H9 (cell line): Measurements from ENCODE around the gene FARS2. TPM values are rescaled to one million over a fixed set of nuclear protein-coding genes. Genes with fewer than 3 reads are reported as not detected.

Experiments
- DNase-seq: peaks from one replicate; pipeline ENCODE4 v3.0.0-alpha.2; 2017
- H2AFZ ChIP-seq: one replicate; pipeline ENCODE4 v1.6.1; 2013; ENCODE audit warnings: mild to moderate bottlenecking, low read length, control low read depth, moderate library complexity
- H2AK5ac ChIP-seq: 2 replicates; pipeline ENCODE4 v1.6.1; 2013; ENCODE audit warnings: low read length, control low read depth, mixed read lengths; ENCODE audit not compliant: insufficient read length
- H2BK120ac ChIP-seq: one replicate; pipeline ENCODE4 v1.6.1; 2013; ENCODE audit warnings: low read depth, mild to moderate bottlenecking, low read length, control low read depth, inconsistent platforms; ENCODE audit not compliant: poor library complexity, severe bottlenecking
- H2BK12ac ChIP-seq: 2 replicates; pipeline ENCODE4 v1.6.1; 2013; ENCODE audit warnings: low read length, control low read depth, mixed read lengths, low read depth; ENCODE audit not compliant: insufficient read length
- H2BK15ac ChIP-seq: 2 replicates; pipeline ENCODE4 v1.6.1; 2013; ENCODE audit warnings: low read depth, low read length, control low read depth
- H2BK20ac ChIP-seq: one replicate; pipeline ENCODE4 v1.6.1; 2013; ENCODE audit warnings: low read depth, mild to moderate bottlenecking, low read length, control low read depth, inconsistent platforms; ENCODE audit not compliant: poor library complexity, severe bottlenecking
- H2BK5ac ChIP-seq: 2 replicates; pipeline ENCODE4 v1.6.1; 2013; ENCODE audit warnings: low read length, control low read depth, mixed read lengths; ENCODE audit not compliant: insufficient read length
- H3K14ac ChIP-seq: 2 replicates; pipeline ENCODE4 v1.6.1; 2013; ENCODE audit warnings: low read length, control low read depth; ENCODE audit not compliant: insufficient read depth
- H3K18ac ChIP-seq: 2 replicates; pipeline ENCODE4 v1.6.1; 2013; ENCODE audit warnings: low read depth, mild to moderate bottlenecking, mixed read lengths, low read length, control low read depth; ENCODE audit not compliant: insufficient read length
- H3K23ac ChIP-seq: 2 replicates; pipeline ENCODE4 v1.6.1; 2013; ENCODE audit warnings: low read length, control low read depth, mixed read lengths, low read depth; ENCODE audit not compliant: insufficient read length
- H3K23me2 ChIP-seq: 2 replicates; pipeline ENCODE4 v1.6.1; 2013; ENCODE audit warnings: low read depth, mild to moderate bottlenecking, mixed read lengths, low read length, control low read depth; ENCODE audit not compliant: insufficient read length, poor library complexity, severe bottlenecking
- H3K27ac ChIP-seq: 2 replicates; pipeline ENCODE4 v1.5.1; 2013; ENCODE audit warnings: low read length, control low read depth, mixed read lengths, low read depth; ENCODE audit not compliant: insufficient read length
- H3K27me3 ChIP-seq: 2 replicates; pipeline ENCODE4 v1.6.1; 2013; ENCODE audit warnings: low read length, control low read depth, inconsistent platforms; ENCODE audit not compliant: insufficient read depth
- H3K4ac ChIP-seq: 2 replicates; pipeline ENCODE4 v1.6.1; 2013; ENCODE audit warnings: low read depth, mild to moderate bottlenecking, control low read depth, inconsistent platforms, low read length, moderate library complexity
- H3K4me1 ChIP-seq: 2 replicates; pipeline ENCODE4 v1.6.1; 2013; ENCODE audit warnings: low read length, control low read depth, inconsistent platforms; ENCODE audit not compliant: insufficient read depth
- H3K4me2 ChIP-seq: 2 replicates; pipeline ENCODE4 v1.6.1; 2013; ENCODE audit warnings: low read length, control low read depth, mixed read lengths; ENCODE audit not compliant: insufficient read length, insufficient read depth
- H3K56ac ChIP-seq: 2 replicates; pipeline ENCODE4 v1.6.1; 2013; ENCODE audit warnings: low read depth, mild to moderate bottlenecking, mixed read lengths, low read length, control low read depth; ENCODE audit not compliant: insufficient read length
- H3K79me1 ChIP-seq: 2 replicates; pipeline ENCODE4 v1.6.1; 2013; ENCODE audit warnings: low read depth, mild to moderate bottlenecking, moderate library complexity, low read length, control low read depth, inconsistent platforms; ENCODE audit not compliant: insufficient read depth, poor library complexity, severe bottlenecking
- H3K79me2 ChIP-seq: 2 replicates; pipeline ENCODE4 v1.6.1; 2013; ENCODE audit warnings: low read length, control low read depth, inconsistent platforms; ENCODE audit not compliant: insufficient read depth
- H3K9ac ChIP-seq: 2 replicates; pipeline ENCODE4 v1.6.1; 2013; ENCODE audit warnings: low read length, control low read depth, mixed read lengths; ENCODE audit not compliant: insufficient read length; ENCODE audit errors: extremely low read depth
- H3K9me3 ChIP-seq: one replicate; pipeline ENCODE4 v1.6.1; 2013; ENCODE audit warnings: low read depth, low read length, inconsistent platforms; ENCODE audit not compliant: control insufficient read depth
- H3T11ph ChIP-seq: one replicate; pipeline ENCODE4 v1.6.1; 2013; ENCODE audit warnings: mild to moderate bottlenecking, low read length, control low read depth, inconsistent platforms
- H4K20me1 ChIP-seq: one replicate; pipeline ENCODE4 v1.6.1; 2013; ENCODE audit not compliant: control insufficient read depth, insufficient read length, insufficient read depth
- H4K5ac ChIP-seq: 2 replicates; pipeline ENCODE4 v1.6.1; 2013; ENCODE audit warnings: low read depth, mild to moderate bottlenecking, mixed read lengths, low read length, control low read depth; ENCODE audit not compliant: insufficient read length
- H4K8ac ChIP-seq: replicated peaks from 2 replicates; pipeline ENCODE4 v1.6.1; 2013; ENCODE audit warnings: low read length, control low read depth, mixed read lengths, low read depth; ENCODE audit not compliant: insufficient read length
- H4K91ac ChIP-seq: 2 replicates; pipeline ENCODE4 v1.6.1; 2013; ENCODE audit warnings: low read depth, mild to moderate bottlenecking, moderate library complexity, mixed read lengths, low read length, control low read depth; ENCODE audit not compliant: insufficient read length
- H3K27ac Mint-ChIP-seq, 3 experiments: 2 replicates in 2 of 3; 3 replicates in 1 of 3; pipeline ENCODE4 v1.8.0; 2020 to 2021; ENCODE audit warnings: mixed read lengths in 3 of 3, mild to moderate bottlenecking in 1 of 3, moderate library complexity in 1 of 3
- H3K27me3 Mint-ChIP-seq: 2 replicates; pipeline ENCODE4 v1.8.0; 2021; ENCODE audit warnings: low read depth, mild to moderate bottlenecking, moderate library complexity, mixed read lengths
- H3K36me3 Mint-ChIP-seq, 3 experiments: 2 replicates in 2 of 3; 3 replicates in 1 of 3; pipeline ENCODE4 v1.8.0; 2020 to 2021; ENCODE audit warnings: low read depth in 3 of 3, mixed read lengths in 3 of 3; ENCODE audit not compliant: insufficient read depth in 1 of 3
- H3K4me1 Mint-ChIP-seq, 2 experiments: 2 replicates each; pipeline ENCODE4 v1.8.0; 2020; ENCODE audit warnings: mixed read lengths in 2 of 2
- H3K4me3 Mint-ChIP-seq, 2 experiments: 2 replicates in 1 of 2; 3 replicates in 1 of 2; pipeline ENCODE4 v1.8.0; 2020 to 2021; ENCODE audit warnings: mild to moderate bottlenecking in 2 of 2, mixed read lengths in 2 of 2, moderate library complexity in 1 of 2
- H3K9me3 Mint-ChIP-seq, 2 experiments: 2 replicates in 1 of 2; 3 replicates in 1 of 2; pipeline ENCODE4 v1.8.0; 2020; ENCODE audit warnings: mild to moderate bottlenecking in 2 of 2, mixed read lengths in 2 of 2, moderate library complexity in 1 of 2
- CTCF ChIP-seq: fragments of 200-600 bp; sonication (generic); conservative IDR thresholded peaks from 3 replicates; pipeline ENCODE4 v1.8.0; 2021; ENCODE audit warnings: antibody characterized with exemption, mild to moderate bottlenecking
- WGBS: extraction: QIAGEN DNeasy Blood & Tissue Kit; methylation state at CpG from one replicate; pipeline ENCODE4 v1.1.7; 2013; ENCODE audit warnings: missing lambda C conversion rate, low lambda C conversion rate, mixed read lengths; ENCODE audit not compliant: insufficient read length; ENCODE audit errors: extremely low coverage; 5-methylcytosine and 5-hydroxymethylcytosine counted together
- total RNA-seq: library from RNA; stranded (reverse); gene quantifications from 2 replicates; pipeline ENCODE4 v1.2.1, GENCODE V29; 2021

The FARS2 gene
- total RNA-seq, 1 experiment from 2014 or later = 8.5 TPM

GRCh38 chr6:5626727-5627426, 365.6 kb downstream of the FARS2 start:
- no peak overlapping the region for H3K27ac ChIP-seq
- no peak overlapping the region for H3K9ac ChIP-seq
- H3K14ac ChIP-seq = no peak overlapping the region
- no peaks in the 10 kb centered on the region for H3K79me1 ChIP-seq
- no peak overlapping the region for H3K4me3 Mint-ChIP-seq
- H4K91ac ChIP-seq = no peak overlapping the region
- no peak overlapping the region for H3K4me2 ChIP-seq
- 0 out of 7 replicates have a peak overlapping the region, but pooled peaks of 2 of the 3 experiments have one; percentile 19 to 38 for H3K27ac Mint-ChIP-seq
- H3K56ac ChIP-seq = no peak overlapping the region
- H4K8ac ChIP-seq = no peak overlapping the region
- WGBS = no CpG with 5 or more reads among the region's 7 CpGs
- no peaks in the 10 kb centered on the region for H3K9me3 Mint-ChIP-seq
- no peaks in the 10 kb centered on the region for H4K20me1 ChIP-seq
- no peaks in the 10 kb centered on the region for H3K9me3 ChIP-seq
- no peaks in the 10 kb centered on the region for H3K4me1 ChIP-seq
- H4K5ac ChIP-seq = no peak overlapping the region
- no peak overlapping the region for H2BK5ac ChIP-seq
- H2BK15ac ChIP-seq = no peak overlapping the region
- H2BK120ac ChIP-seq = no peak overlapping the region
- DNase-seq = no peak
- no peaks in the 10 kb centered on the region for H3K79me2 ChIP-seq
- no peak overlapping the region for H3T11ph ChIP-seq
- H3K4ac ChIP-seq = no peak overlapping the region
- no peak overlapping the region for H2AK5ac ChIP-seq
- no peaks in the 10 kb centered on the region for H3K27me3 ChIP-seq
- H3K27me3 Mint-ChIP-seq = no peaks in the 10 kb centered on the region
- no peak overlapping the region for H2BK20ac ChIP-seq
- no peak overlapping the region for H2BK12ac ChIP-seq
- TF ChIP-seq CTCF = no peak
- no peak overlapping the region for H2AFZ ChIP-seq
- peaks cover 14 to 15% of the 10 kb centered on the region in 2 experiments for H3K4me1 Mint-ChIP-seq
- H3K23me2 ChIP-seq = no peaks in the 10 kb centered on the region
- H3K18ac ChIP-seq = no peak overlapping the region
- no peak overlapping the region for H3K23ac ChIP-seq
- H3K36me3 Mint-ChIP-seq = no peaks in the 10 kb centered on the region
